Choroid plexus epithelial cell (primary cell): Measurements from ENCODE around the gene RALB.

Source experiments
- DNase-seq: peaks from one replicate; pipeline ENCODE4 v3.0.0-alpha.2; 2010; ENCODE audit warnings: low read depth
- H3K4me3 ChIP-seq: 2 replicates; pipeline ENCODE4 v1.5.1; 2011; ENCODE audit warnings: low read depth, mild to moderate bottlenecking, control low read depth, low read length, moderate library complexity
- TF ChIP-seq, protein P1 (sequence below): conservative IDR thresholded peaks from 2 replicates; pipeline ENCODE4 v1.5.1; 2011; ENCODE audit warnings: low read depth, mild to moderate bottlenecking, control low read depth, inconsistent platforms, low read length, moderate library complexity

Gene RALB

DNA sequence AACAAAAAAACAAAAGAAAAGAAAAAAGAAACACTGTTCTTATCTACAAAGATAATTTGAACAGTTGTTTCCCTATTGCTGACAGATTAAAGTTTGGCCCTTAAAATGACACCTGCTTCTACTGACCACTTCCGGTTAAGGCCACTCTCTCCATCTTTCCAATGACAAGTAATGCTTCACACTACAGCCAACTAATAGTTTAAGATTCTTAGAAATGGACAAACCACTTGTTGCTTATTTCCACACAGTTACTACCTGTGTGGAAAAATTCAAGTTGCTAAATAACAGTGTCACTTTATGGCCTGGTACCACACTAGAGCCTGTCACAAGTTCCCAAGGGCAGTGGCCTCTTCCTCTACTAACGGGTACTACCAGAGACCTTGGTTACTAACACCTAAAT lies 31.9 kb upstream of the RALB start:
- no peak for DNase-seq
- TF ChIP-seq, protein P1, sequence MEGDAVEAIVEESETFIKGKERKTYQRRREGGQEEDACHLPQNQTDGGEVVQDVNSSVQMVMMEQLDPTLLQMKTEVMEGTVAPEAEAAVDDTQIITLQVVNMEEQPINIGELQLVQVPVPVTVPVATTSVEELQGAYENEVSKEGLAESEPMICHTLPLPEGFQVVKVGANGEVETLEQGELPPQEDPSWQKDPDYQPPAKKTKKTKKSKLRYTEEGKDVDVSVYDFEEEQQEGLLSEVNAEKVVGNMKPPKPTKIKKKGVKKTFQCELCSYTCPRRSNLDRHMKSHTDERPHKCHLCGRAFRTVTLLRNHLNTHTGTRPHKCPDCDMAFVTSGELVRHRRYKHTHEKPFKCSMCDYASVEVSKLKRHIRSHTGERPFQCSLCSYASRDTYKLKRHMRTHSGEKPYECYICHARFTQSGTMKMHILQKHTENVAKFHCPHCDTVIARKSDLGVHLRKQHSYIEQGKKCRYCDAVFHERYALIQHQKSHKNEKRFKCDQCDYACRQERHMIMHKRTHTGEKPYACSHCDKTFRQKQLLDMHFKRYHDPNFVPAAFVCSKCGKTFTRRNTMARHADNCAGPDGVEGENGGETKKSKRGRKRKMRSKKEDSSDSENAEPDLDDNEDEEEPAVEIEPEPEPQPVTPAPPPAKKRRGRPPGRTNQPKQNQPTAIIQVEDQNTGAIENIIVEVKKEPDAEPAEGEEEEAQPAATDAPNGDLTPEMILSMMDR = no peak
- H3K4me3 ChIP-seq = no peak overlapping the region

DNA sequence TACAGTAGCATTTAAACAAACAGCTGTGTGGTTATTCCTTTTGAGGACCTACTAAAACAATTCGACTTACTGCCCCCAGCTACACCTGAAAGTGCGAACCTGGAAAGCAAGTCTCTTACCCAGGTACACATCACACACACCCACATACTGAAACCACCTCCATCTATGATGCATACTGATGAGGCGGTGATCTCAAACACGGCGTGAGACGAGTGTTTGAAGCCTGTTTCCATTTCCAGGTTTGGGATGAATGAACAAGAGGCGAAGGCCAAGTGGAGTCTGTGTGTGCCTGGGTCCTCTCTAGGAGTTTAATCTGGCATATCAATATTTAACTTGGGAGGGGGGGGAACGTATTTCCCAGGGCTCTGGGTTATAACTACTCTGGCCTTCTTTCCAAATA lies 31.0 kb upstream of the RALB start:
- TF ChIP-seq, protein P1 = no peak
- no peak for DNase-seq
- H3K4me3 ChIP-seq = no peak overlapping the region

DNA sequence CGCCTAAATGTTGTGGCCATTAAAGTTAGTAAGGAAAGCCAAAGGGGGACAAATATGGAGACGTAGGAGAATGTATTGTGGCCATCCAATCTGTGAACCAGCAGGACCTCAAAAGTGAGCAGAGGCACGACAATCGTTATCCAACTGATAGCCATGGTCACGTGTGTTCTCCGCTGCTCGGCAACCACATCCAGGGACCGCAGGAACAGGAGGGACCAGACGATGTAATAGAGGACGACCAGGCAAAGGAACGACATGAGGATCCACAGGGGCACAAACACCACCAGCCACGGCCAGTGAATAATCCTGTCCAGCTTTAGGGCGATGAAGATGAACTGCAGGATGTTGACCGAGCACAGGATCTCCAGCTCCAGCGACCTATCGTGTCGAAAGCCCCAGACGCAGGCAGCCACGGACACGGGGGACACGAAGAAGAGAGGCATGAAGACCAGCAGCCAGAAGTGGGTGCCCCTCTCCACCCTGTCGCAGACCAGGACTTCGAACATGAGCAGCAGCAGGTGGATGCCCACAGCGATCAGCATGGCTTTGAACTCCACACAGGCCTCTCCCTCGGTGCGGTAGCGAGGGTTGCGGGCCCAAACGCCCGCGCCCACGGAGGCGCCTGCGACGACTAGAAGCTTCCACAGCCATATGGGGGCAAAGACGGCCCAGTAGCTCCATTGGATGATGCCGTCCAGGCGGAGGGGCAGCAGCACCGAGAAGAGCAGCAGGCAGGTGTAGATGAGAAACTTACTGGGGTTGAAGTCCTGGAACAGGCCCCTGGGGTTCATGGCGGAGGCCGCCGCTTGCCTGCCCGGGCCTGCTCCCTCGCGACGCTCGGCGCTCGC lies 30.2 kb upstream of the RALB start:
- TF ChIP-seq, protein P1 = no peak
- H3K4me3 ChIP-seq = peak overlapping the region; percentile 75
- no peak for DNase-seq

DNA sequence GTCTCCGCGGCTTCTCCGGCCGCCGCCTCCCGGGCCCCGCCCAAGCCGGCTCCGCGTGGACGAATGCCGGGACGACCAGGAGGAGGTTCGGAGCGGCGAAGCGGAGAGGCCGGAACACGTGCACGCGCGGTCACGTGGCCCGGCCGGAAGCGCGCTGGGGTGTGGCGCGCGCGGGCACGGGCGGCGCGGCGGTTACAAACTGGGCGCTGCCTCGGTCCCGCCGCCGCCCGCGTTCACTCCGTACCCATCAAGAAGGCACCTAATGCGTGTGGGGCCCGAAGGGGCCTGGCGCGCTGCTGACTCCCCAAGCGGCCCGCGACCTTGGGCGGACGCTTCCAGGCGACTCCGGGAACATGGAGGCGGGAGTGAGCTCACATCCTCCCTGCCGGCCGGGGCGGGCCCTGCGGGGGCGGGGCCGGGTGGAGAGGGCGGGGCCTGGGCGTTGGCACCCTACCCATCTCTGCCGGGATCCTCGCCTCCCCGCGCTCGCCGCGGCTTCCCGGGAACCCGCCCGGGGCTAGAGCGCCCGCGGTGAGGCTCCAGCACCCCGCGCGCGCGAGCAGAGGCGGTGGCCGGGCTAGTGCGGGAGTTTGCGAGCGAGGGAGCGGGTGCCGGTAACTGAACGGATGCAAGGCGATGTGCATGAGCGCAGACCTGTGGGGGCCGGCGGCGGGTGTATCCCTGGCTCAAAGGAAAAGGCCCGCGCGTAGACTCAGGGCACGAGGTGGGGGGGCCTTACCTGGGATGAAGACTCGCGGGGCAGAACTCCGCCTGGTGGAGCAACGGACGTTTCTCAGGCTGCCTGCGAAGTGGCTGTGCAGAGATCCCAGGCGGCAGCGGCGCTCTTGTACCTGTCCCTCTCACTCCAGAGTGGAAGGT lies 29.4 kb upstream of the RALB start, which contains the start of gene TMEM185B:
Gene TMEM185B (minus strand): TSS at position 367 of the 879 bp plus-strand sequence. CDS start 424 bp downstream, outside the sequence.
- H3K4me3 ChIP-seq = peak within 1 kb of the TSS; percentile 75
- TF ChIP-seq, protein P1 = peak; percentile 54
- DNase-seq = peak; percentile 81

DNA sequence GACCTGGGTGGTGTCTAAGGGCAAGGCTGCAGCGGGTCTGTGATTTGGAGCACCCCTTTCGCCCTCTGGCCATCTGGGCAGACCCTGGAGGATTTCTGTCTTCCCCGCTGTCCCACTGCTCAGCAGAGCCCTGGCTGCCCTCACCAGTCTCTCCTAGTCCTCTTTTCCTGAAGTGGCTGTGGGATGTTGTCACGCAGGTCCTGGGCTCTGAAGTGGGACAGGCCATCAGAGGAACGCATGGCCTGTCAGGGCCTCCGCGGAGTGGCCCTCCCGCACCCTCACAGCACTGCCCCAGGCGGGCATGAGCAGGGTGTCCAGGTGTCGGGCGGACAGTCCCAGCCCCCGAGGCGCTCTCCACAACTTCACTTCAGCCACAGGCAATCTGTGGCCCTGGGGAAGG lies 28.4 kb upstream of the RALB start:
- no peak for DNase-seq
- TF ChIP-seq, protein P1 = no peak
- H3K4me3 ChIP-seq = no peak overlapping the region

DNA sequence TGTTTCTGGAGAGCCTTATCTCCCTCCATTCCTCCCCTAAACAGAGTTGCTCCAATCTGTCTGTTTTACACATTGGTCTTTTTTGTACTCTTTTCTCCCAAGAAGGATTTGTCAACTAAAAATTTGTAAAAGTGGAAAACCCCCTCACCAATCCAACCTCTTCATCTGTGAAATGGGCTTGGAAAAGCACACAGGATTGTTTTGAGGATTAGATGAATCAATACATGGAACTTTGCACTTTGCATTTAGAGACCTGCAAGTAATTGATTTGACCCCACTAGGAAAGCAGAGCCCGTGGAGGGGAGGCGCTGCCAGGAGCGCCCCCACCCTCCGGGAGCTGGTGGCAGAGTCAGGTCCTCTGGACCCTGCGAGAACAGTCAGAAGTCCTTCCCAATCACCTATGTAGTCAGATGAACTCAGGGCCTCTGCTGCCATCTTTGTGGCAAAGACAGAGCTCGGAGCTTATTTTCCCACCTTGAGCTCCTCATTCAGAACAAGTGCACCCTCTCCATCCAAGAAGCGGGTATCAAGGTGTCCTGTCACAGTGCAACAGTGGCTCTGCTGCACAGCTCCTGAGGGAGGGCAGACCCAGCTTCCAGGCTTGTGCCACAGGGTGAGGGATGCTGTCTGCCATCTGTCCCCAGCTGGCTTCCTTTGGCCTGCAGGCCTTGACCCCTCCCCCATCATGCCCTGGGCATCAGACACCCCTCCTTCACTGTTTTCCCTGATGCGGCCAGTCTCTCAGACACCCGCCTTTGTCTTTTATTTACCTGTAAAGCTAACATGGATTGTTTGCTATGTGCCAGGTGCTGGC lies 27.7 kb upstream of the RALB start:
- TF ChIP-seq, protein P1 = no peak
- no peak for DNase-seq
- no peak overlapping the region for H3K4me3 ChIP-seq
